GM12874 (cell line): ENCODE results near the gene PLCH2.

Experiments used
- CTCF ChIP-seq: IDR thresholded peaks from 2 replicates; pipeline ENCODE4 v1.5.1; 2011; ENCODE audit warnings: low read depth, mild to moderate bottlenecking, control low read depth, low read length, moderate library complexity; ENCODE audit not compliant: insufficient read depth

PLCH2 gene

GRCh38 chr1:2465371-2466269, 10.5 kb upstream of the PLCH2 start:
- no peak for TF ChIP-seq CTCF

- TF ChIP-seq CTCF: no peak
These were observed 9.8 kb upstream of the PLCH2 start for GRCh38 chr1:2466270-2466665.

GRCh38 chr1:2466958-2467554, 9.0 kb upstream of the PLCH2 start:
- TF ChIP-seq CTCF: no peak

GRCh38 chr1:2468041-2468472, 8.0 kb upstream of the PLCH2 start:
- TF ChIP-seq CTCF: no peak

- TF ChIP-seq CTCF: no peak
These were observed 7.5 kb upstream of the PLCH2 start for GRCh38 chr1:2468540-2468939.

- TF ChIP-seq CTCF: no peak
These were observed 6.8 kb upstream of the PLCH2 start for GRCh38 chr1:2469103-2469940.
